Measurements from ENCODE around the gene KSR2.

DNA sequence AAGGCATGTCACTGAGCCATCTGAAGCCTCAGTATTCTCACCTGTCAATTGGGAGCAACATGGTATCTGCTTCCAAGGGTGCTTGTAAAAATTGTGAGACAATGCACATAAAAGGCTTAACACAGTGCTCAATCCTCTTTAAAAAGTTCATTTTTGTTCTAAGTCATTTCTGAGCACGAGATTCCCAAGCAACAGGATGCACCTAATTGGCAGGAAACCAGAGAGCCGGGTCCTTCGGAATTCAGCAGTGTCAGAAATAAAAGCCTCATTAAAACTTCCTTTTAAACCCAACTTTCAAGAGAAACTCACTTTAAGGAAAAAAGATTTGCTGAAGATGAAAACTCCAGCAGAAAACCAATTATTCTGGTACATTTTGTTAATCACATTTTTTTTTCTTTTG is 494.9 kb downstream of the KSR2 start:
- TF ChIP-seq POLR2A (IDR thresholded peaks at IDR 0.05) = no peak
- TF ChIP-seq, protein P1, sequence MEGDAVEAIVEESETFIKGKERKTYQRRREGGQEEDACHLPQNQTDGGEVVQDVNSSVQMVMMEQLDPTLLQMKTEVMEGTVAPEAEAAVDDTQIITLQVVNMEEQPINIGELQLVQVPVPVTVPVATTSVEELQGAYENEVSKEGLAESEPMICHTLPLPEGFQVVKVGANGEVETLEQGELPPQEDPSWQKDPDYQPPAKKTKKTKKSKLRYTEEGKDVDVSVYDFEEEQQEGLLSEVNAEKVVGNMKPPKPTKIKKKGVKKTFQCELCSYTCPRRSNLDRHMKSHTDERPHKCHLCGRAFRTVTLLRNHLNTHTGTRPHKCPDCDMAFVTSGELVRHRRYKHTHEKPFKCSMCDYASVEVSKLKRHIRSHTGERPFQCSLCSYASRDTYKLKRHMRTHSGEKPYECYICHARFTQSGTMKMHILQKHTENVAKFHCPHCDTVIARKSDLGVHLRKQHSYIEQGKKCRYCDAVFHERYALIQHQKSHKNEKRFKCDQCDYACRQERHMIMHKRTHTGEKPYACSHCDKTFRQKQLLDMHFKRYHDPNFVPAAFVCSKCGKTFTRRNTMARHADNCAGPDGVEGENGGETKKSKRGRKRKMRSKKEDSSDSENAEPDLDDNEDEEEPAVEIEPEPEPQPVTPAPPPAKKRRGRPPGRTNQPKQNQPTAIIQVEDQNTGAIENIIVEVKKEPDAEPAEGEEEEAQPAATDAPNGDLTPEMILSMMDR (IDR thresholded peaks at IDR 0.05) = no peak

Measured in testis (tissue), 2 donors.